ENCODE results near the gene CDH1. TPM values are rescaled to one million over a fixed set of nuclear protein-coding genes. Genes with fewer than 3 reads are reported as not detected.

CDH1 gene
- 10 to 100 TPM in 1 of 4 donors, 1 to 10 TPM in 2, under 1 TPM in 1; 0.26 to 30.0 (median 2.6) TPM for total RNA-seq

GRCh38 chr16:68737046-68737729 lies at the start of gene CDH1:
Gene CDH1, plus strand, starts transcription at chr16:68737292. Its CDS starts 124 bp downstream, at chr16:68737416.
- no peaks in the 10 kb centered on the region for H3K9me3 ChIP-seq
- peaks cover 9 to 21% of the 10 kb centered on the region in 2 donors for H3K27me3 ChIP-seq
- intact Hi-C loops (cut with DNase I; ENCODE audit: low total_unique reads), result no loop called here
- peaks cover 0 to 7% of the 10 kb centered on the region in 2 donors for H3K4me1 ChIP-seq
- H3K36me3 ChIP-seq, result no peaks in the 10 kb centered on the region
- H3K27ac ChIP-seq, result no peak within 1 kb of the TSS
- DNase-seq, result no peak
- TF ChIP-seq POLR2A (IDR thresholded peaks at IDR 0.05) (peak in 1 of 2 donors; percentile 69), CTCF (IDR thresholded peaks at IDR 0.05) (no peak)
- peak within 1 kb of the TSS in 1 of 2 donors; percentile 38 for H3K4me3 ChIP-seq

- intact Hi-C loops (cut with DNase I; ENCODE audit: low total_unique reads), result no loop called here
- no peaks in the 10 kb centered on the region for H3K27me3 ChIP-seq
- no peak for TF ChIP-seq CTCF (IDR thresholded peaks at IDR 0.05)
- no peak for TF ChIP-seq POLR2A (IDR thresholded peaks at IDR 0.05)
- no peak for DNase-seq
- no peaks in the 10 kb centered on the region for H3K9me3 ChIP-seq
- no peaks in the 10 kb centered on the region for H3K36me3 ChIP-seq
- H3K27ac ChIP-seq, result no peak overlapping the region
- no peak overlapping the region for H3K4me3 ChIP-seq
- no peaks in the 10 kb centered on the region for H3K4me1 ChIP-seq
These were observed 47.2 kb upstream of the CDH1 start for GRCh38 chr16:68689921-68690320.

- Histone ChIP-seq H3K27me3 (no peaks in the 10 kb centered on the region), H3K4me1 (no peaks in the 10 kb centered on the region), H3K4me3 (no peak overlapping the region), H3K9me3 (no peaks in the 10 kb centered on the region), H3K36me3 (no peaks in the 10 kb centered on the region), H3K27ac (no peak overlapping the region)
- TF ChIP-seq CTCF (IDR thresholded peaks at IDR 0.05) (no peak), POLR2A (IDR thresholded peaks at IDR 0.05) (no peak)
- intact Hi-C loops (cut with DNase I; ENCODE audit: low total_unique reads), result no loop called here
- DNase-seq, result no peak
These were observed 41.5 kb upstream of the CDH1 start for GRCh38 chr16:68695575-68695974.

GRCh38 chr16:68696514-68696913 lies 40.6 kb upstream of the CDH1 start:
- H3K27me3 ChIP-seq, result no peaks in the 10 kb centered on the region
- intact Hi-C loops (cut with DNase I; ENCODE audit: low total_unique reads), result no loop called here

More at GRCh38 chr16:68696514-68696913, 40.6 kb upstream of the CDH1 start:
- no peak overlapping the region for H3K4me3 ChIP-seq
- H3K27ac ChIP-seq, result no peak overlapping the region
- DNase-seq, result no peak
- no peaks in the 10 kb centered on the region for H3K4me1 ChIP-seq
- H3K36me3 ChIP-seq, result no peaks in the 10 kb centered on the region
- TF ChIP-seq POLR2A (IDR thresholded peaks at IDR 0.05) (no peak), CTCF (IDR thresholded peaks at IDR 0.05) (no peak)
- H3K9me3 ChIP-seq, result no peaks in the 10 kb centered on the region

Measured in uterus (tissue), 4 donors.